A172 (cell line): ENCODE results near the gene CD1B. TPM values are rescaled to one million over a fixed set of nuclear protein-coding genes. Genes with fewer than 3 reads are reported as not detected.
"Not testable (repeated sequence)": the region's sequence is repeated elsewhere in the genome, so short reads cannot be mapped to it uniquely, and the experiment has no call there.

Experiments used
- DNase-seq: peaks from one replicate; pipeline ENCODE4 v3.0.0-alpha.2; 2015; ENCODE audit warnings: low spot score
- total RNA-seq: library from RNA; depleted of rRNA; stranded (reverse); fragments of >200 nt; shearing (Covaris generic); gene quantifications from 2 replicates; pipeline ENCODE4 v1.2.3, GENCODE V29; 2014; rRNA removed

The CD1B gene
- total RNA-seq, result not detected in 2 replicates

DNA sequence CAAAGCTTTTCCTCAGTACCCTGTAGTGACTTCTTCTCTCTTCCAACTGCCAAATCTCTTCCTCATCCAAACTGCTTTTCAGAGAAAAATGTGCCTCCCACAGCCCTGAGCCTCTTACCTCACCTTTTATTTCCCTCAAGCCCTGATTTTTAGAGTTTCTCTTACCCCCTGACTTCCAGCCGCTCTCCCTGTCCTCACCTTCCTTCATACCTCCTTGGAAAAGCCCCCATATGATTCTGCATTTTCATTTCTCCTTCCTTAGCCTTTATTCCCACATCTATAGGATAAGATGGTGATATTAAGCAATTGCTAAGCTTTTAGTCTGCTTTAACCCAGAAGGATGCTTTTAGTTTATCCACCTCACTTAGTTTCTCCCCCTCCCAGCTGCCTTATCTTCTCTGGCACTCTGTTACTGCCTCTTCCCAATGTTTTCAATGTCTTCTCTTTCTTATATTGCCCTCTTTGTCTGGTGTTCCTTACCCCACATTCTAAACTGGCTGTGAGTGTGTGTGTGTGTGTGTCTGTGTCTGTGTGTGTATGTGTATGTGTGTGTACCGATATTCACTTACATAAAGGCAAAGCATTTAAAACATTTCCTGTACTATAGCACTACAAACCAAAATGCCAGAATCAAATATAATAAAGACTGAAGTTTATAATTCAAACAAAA, at the start of gene CD1B:
Gene CD1B (minus strand): TSS at position 51 of the 670 bp plus-strand sequence. CDS start 108 bp downstream, outside the sequence.
- no peak for DNase-seq

GRCh38 chr1:158374860-158375259, 43.5 kb upstream of the CD1B start:
- DNase-seq, result no peak

DNA sequence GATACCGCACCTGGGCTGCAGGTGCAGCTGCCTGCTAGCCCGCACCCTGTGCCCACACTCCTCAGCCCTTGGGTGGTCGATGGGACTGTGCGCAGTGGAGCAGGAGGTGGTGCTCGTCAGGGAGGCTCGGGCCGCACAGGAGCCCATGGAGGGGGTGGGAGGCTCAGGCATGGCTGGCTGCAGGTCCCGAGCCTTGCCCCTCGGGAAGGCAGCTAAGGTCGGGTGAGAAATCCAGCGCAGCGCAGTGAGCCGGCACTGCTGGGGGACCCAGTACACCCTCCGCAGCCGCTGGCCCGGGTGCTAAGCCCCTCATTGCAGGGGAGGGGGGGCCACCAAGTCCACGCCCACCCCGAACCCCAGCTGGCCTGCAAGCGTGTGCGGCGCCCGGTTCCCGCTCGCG, 42.8 kb upstream of the CD1B start:
- not testable (repeated sequence) for DNase-seq

- no peak for DNase-seq
Observed at GRCh38 chr1:158371188-158371953, 40.0 kb upstream of the CD1B start.

GRCh38 chr1:158366783-158367182, 35.5 kb upstream of the CD1B start:
- no peak for DNase-seq

DNA sequence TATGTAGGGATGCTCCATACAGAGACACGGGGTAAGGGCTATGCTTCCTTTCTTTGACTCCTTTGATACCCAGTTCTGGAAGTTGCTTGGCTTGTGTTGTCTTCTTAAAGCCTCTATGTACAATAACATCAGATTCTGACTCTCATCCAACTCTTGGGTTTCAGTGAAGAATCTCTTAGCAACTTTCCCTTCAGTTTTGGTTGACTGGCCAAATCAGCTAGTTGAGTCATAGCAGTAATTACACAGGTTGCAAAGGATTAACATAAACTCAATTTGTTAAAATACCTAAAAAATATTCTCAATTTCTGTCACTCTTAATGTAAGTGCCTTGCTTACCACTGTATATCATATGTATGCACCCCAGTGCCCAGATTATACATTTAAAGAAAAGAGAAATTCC, 31.6 kb upstream of the CD1B start:
- no peak for DNase-seq

GRCh38 chr1:158362482-158362881, 31.2 kb upstream of the CD1B start:
- DNase-seq, result no peak

DNA sequence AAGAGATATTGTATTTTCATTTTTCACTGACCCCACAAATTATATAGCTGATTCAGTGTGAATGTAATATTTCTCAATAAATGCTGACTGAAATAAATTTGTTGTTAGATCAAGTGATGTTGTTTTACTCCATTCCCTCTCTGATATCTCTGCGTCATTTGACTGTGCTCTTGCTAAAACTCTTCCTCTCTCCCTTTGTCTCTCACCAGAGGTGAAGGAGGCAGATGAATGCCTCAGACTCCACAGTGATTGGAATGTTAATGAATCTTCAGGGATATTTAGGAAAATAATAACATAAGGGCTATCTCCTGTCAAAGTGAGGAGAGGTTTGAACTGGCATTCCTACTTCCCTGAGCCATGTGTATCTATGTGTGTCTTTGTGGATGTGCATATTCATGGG, 26.1 kb upstream of the CD1B start:
- no peak for DNase-seq

DNA sequence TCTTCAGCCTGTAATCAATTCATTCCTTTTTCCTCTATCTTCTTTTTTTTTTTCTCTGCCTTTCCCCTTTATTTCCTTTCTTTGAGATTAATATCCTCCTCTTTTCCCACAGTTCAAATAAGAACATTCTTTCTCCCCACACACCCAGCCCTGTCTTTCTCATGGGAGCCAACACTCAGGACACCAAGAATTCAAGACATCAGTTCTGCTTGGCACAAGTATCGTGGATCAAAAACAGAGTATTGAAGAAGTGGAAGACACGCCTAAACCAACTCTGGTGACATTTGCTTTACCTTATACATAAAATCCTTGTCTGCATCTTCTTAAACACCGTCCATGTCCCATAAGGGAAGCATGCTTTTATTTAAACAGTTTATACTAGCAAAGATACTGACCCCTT, 25.3 kb upstream of the CD1B start:
- no peak for DNase-seq

DNA sequence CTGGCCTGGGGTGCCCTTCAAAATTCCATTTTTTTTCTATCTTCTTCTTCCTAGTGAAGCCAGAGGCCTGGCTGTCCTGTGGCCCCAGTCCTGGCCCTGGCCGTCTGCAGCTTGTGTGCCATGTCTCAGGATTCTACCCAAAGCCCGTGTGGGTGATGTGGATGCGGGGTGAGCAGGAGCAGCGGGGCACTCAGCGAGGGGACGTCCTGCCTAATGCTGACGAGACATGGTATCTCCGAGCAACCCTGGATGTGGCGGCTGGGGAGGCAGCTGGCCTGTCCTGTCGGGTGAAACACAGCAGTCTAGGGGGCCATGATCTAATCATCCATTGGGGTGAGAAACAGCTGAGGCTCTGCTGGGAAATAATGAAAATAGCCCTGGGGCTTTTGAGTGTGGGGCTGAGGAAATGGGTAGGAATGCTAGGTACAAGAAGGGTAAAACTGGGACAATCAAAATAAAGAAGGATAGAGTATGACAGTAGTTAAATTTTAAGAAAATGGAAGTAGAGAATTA, 24.5 kb upstream of the CD1B start:
- DNase-seq, result no peak

DNA sequence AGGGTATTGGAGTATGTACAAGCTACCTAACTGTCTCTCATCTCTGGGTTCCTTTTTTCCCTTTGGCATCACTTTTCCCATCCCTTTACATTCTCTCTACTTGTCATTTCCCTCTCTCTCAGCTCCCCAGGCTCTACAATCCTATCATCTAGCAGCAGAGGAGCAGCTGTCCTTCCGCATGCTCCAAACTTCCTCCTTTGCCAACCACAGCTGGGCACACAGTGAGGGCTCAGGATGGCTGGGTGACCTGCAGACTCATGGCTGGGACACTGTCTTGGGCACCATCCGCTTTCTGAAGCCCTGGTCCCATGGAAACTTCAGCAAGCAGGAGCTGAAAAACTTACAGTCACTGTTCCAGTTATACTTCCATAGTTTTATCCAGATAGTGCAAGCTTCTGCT, 22.9 kb upstream of the CD1B start:
- DNase-seq, result no peak

- DNase-seq, result no peak
Observed at GRCh38 chr1:158353303-158354075, 22.2 kb upstream of the CD1B start, which contains the start of gene CD1E. TSS of gene CD1E (plus strand) at chr1:158353894. CDS start at chr1:158353989, 95 bp downstream.

GRCh38 chr1:158348946-158349345, 17.6 kb upstream of the CD1B start:
- not testable (repeated sequence) for DNase-seq

DNA sequence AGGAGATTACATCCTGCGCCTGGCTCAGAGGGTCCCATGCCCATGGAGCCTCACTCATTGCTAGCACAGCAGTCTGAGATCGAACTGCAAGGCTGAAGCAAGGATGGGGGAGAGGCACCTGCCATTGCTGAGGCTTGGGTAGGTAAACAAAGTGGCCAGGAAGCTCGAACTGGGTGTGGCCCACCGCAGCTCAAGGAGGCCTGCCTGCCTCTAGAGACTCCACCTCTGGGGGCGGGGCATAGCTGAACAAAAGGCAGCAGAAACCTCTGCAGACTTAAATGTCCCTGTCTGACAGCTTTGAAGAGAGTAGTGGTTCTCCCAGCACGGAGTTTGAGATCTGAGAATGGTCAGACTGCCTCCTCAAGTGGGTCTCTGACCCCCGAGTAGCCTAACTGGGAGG, 5.1 kb upstream of the CD1B start:
- DNase-seq, result not testable (repeated sequence)

GRCh38 chr1:158335213-158335532, 3.8 kb upstream of the CD1B start:
- DNase-seq, result no peak

DNA sequence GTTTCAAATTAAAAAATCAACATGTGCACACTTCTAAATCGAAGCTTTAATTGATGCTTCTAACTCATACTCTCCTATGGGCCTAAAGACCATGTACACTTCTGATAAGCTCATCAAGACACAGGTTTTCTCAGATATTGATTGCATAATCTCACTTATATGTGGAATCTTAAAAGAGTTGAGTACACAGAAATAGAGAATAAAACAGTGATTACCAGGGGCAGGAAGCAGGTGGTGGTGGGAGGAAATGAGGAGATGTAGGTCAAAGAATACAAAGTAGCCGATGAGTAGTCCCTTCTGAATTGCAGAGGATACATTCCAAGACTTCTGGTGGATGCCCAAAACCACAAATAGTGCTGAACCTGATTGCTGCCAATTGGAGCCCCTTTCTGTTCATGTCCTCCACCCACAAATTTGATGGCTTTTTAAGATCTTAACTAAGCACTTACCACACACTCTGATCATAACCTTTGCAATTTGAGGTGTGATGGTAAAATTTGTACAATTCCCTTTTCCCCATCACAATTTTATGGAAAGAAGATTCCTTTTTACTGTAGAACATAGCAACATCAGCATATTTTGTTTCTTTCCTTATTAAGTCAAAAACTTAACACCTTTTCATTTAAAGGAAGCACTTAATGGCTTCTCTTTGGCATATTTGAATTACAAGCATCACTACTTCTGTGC, 3.3 kb upstream of the CD1B start:
- no peak for DNase-seq

GRCh38 chr1:158333405-158334155, 2.2 kb upstream of the CD1B start:
- DNase-seq, result no peak

- no peak for DNase-seq
Observed at GRCh38 chr1:158331106-158331425, 265 bp downstream of the CD1B start.

GRCh38 chr1:158330391-158331105, 783 bp downstream of the CD1B start:
- no peak for DNase-seq

DNA sequence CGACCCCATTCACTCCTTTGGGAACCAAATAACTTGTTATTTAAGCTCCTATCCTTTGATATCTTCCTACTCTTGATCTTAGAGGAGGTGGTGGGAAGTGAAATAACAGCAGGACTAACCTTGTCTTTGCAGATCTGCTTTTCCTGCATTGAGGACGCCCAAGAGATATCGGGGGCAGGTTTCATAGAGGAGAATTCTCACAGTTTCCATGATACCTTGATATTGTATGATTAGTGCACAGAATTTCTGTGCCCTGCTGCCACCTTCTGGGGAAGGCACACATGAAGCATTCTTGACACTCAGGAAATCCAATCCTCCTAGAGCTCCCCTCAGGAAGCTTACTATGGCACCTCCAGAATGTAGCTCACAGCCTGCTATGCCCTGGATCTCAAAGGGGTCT, 1.6 kb downstream of the CD1B start:
- DNase-seq, result no peak

GRCh38 chr1:158329300-158329699, 2.0 kb downstream of the CD1B start:
- DNase-seq, result no peak
